ENCODE measurements around the gene CCDC149. TPM values are rescaled to one million over a fixed set of nuclear protein-coding genes. Genes with fewer than 3 reads are reported as not detected.

CCDC149 gene
- total RNA-seq, 1 donor, result 2.5 TPM

- Histone ChIP-seq H3K4me1 (ENCODE audit: insufficient read depth, low read length) (no peaks in the 10 kb centered on the region), H3K4me3 (ENCODE audit: low read length) (no peak overlapping the region), H3K9me3 (ENCODE audit: low read depth, low read length) (no peaks in the 10 kb centered on the region), H3K27me3 (ENCODE audit: insufficient read depth, low read length) (peaks cover 2% of the 10 kb centered on the region)
Observed at GRCh38 chr4:24780936-24781495, 131.8 kb downstream of the CCDC149 start.

- Histone ChIP-seq H3K27me3 (ENCODE audit: insufficient read depth, low read length) (peaks cover 2% of the 10 kb centered on the region), H3K9me3 (ENCODE audit: low read depth, low read length) (no peaks in the 10 kb centered on the region), H3K4me1 (ENCODE audit: insufficient read depth, low read length) (no peaks in the 10 kb centered on the region), H3K4me3 (ENCODE audit: low read length) (no peak overlapping the region)
Observed at GRCh38 chr4:24778464-24779225, 134.2 kb downstream of the CCDC149 start.

DNA sequence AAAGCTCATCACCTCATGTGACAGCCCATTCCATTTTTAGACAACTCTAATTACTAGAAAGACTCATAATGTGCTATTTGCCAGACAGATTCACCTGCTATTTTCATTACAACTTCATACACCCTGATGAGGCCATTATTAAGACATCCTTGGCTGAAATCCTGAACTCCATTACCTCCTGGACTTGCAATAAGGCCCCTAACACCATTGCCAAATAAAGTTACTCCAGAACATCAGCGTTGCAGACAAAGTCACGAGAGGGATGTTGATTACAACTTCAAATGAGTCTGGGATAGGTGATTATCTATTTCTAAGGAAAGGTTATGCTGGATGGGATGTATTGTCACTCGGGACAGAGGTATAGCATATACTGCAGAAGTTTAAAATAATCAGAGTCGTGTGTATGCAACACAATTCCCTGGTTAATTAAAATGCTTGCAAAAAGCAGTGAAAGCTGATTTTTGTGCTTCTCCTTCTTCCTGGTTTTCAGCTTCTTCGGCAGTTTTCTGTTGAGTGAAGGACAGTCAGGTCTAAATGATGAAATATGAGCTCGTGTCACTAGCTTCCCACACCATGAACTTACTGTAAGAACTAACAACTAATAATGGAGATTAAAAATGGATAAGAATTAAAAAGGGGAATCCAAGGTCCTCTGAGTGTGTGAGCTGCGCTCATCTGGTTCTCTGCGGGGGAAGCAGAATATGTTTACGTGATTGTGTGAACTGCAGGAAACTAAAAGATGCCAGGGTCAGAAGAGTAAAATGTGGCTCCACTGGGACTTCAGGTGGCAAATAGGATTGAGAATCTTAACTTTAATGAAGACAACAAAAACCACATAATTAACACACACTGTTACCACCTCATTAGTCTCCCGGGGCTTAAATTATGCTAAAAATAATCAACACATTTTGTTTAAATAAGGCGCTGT lies 135.0 kb downstream of the CCDC149 start:
- H3K9me3 ChIP-seq (ENCODE audit: low read depth, low read length), result no peaks in the 10 kb centered on the region
- H3K27me3 ChIP-seq (ENCODE audit: insufficient read depth, low read length), result peaks cover 2% of the 10 kb centered on the region

DNA sequence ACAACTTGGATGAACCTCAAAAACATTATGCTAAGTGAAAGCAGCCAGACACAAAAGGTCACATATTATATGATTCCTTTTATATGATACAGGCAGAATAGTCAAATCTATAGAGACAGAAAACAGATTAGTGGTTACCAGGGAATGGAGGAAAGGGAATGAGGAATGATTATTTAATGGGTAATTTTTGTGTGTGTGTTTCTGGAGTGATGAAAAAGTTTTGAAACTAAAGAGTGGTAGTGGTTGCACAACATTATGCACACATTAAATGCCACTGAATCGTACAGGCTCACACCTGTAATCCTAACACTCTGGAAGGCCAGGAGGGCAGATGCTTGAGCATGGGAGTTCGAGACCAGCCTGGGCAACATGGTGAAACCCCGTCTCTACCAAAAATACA lies 137.1 kb downstream of the CCDC149 start:
- no peak overlapping the region for H3K4me3 ChIP-seq (ENCODE audit: low read length)
- H3K27me3 ChIP-seq (ENCODE audit: insufficient read depth, low read length), result no peaks in the 10 kb centered on the region
- no peaks in the 10 kb centered on the region for H3K4me1 ChIP-seq (ENCODE audit: insufficient read depth, low read length)
- H3K9me3 ChIP-seq (ENCODE audit: low read depth, low read length), result no peaks in the 10 kb centered on the region

More for the DNA sequence above, 135.0 kb downstream of the CCDC149 start:
- no peak overlapping the region for H3K4me3 ChIP-seq (ENCODE audit: low read length)
- H3K4me1 ChIP-seq (ENCODE audit: insufficient read depth, low read length), result no peaks in the 10 kb centered on the region

DNA sequence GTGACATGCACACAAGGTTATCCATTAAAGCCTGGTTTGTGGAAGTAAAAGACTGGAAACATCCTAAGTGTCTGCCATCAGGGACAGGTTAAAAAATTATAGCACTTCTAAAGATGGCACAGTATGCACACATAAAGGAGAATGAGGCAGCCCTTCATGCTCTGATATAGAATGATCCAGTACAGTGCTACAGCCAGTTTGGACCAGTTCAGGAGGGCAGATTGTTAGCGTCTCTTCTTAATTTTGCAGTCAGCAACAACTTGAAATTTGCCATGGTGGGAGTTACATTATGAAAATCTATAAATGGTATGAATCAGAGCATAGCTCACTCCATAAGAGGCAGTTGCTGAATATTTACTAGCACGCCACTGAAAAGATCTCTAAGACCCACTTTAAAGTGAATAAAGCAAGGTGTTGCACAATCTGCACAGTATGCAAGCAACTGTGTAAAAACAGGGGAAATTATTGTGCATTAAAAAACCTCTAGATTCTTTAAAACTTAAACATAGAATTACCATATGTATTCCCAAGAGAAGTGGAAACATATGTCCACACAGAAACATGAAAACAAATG lies 137.7 kb downstream of the CCDC149 start:
- Histone ChIP-seq H3K4me1 (ENCODE audit: insufficient read depth, low read length) (no peaks in the 10 kb centered on the region), H3K27me3 (ENCODE audit: insufficient read depth, low read length) (no peaks in the 10 kb centered on the region), H3K9me3 (ENCODE audit: low read depth, low read length) (no peaks in the 10 kb centered on the region), H3K4me3 (ENCODE audit: low read length) (no peak overlapping the region)

DNA sequence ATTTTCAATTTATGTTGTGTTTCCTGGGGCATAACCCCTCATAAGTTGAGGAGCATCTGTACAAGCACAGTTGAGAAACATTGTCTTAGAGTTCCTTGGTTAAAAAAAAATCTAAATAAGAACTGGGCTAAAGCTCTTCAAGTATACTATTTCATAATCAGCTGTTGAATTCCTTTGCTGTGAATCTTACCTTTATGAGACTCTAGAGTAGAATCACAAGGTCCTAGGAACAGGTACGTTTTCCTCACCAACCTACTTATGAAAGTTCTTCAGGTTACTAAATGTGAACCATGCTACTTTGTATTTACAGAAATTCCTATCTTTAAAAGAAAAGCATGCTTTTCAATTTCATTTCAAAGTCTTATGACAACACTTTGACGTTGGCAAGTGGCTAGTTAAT lies 138.4 kb downstream of the CCDC149 start:
- Histone ChIP-seq H3K27me3 (ENCODE audit: insufficient read depth, low read length) (no peaks in the 10 kb centered on the region), H3K9me3 (ENCODE audit: low read depth, low read length) (no peaks in the 10 kb centered on the region), H3K4me3 (ENCODE audit: low read length) (no peak overlapping the region), H3K4me1 (ENCODE audit: insufficient read depth, low read length) (no peaks in the 10 kb centered on the region)

DNA sequence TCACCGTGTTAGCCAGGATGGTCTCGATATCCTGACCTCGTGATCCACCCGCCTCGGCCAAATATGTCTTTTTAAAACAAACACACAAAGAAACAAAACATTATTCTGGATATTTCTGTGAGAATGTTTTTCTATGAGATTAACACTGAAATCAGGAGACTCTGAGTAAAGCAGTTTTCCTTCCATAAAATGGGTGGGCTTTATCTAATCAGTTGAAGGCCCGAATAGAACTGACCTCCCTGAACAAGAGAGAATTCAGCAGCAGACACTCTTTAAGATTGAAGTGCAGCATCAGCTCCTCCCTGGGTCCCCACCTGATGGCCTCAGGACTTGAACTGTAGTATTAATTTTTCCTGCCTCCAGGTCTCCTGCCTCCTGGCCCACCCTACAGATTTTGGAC lies 139.9 kb downstream of the CCDC149 start:
- no peaks in the 10 kb centered on the region for H3K4me1 ChIP-seq (ENCODE audit: insufficient read depth, low read length)
- no peaks in the 10 kb centered on the region for H3K9me3 ChIP-seq (ENCODE audit: low read depth, low read length)
- H3K27me3 ChIP-seq (ENCODE audit: insufficient read depth, low read length), result no peaks in the 10 kb centered on the region
- no peak overlapping the region for H3K4me3 ChIP-seq (ENCODE audit: low read length)

DNA sequence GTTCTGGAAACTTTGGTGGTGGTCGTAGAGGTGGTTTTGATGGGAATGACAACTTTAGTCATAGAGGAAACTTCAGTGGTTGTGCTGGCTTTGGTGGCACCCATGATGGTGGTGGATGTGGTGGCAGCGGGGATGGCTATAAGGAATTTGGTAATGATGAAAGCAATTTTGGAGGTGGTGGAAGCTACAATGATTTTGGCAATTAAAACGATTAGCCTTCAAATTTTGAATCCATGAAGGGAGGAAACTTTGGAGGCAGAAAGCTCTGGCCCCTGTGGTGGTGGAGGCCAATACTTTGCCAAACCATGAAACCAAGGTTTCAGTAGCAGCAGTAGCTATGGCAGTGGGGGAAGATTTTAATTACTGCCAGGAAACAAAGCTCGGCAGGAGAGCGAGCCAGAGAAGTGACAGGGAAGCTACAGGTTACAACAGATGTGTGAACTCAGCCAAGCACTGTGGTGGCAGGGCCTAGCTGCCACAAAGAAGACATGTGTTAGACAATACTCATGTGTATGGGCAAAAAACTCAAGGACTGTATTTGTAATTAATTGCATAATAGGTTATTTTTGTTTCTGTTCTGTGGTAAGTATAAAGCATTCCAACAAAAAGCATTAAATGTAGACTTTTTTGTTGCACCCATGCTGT lies 140.7 kb downstream of the CCDC149 start:
- H3K4me1 ChIP-seq (ENCODE audit: insufficient read depth, low read length), result no peaks in the 10 kb centered on the region
- H3K27me3 ChIP-seq (ENCODE audit: insufficient read depth, low read length), result no peaks in the 10 kb centered on the region
- H3K9me3 ChIP-seq (ENCODE audit: low read depth, low read length), result no peaks in the 10 kb centered on the region
- no peak overlapping the region for H3K4me3 ChIP-seq (ENCODE audit: low read length)

GRCh38 chr4:24771241-24771640 lies 141.6 kb downstream of the CCDC149 start:
- Histone ChIP-seq H3K27me3 (ENCODE audit: insufficient read depth, low read length) (no peaks in the 10 kb centered on the region), H3K4me1 (ENCODE audit: insufficient read depth, low read length) (no peaks in the 10 kb centered on the region), H3K9me3 (ENCODE audit: low read depth, low read length) (no peaks in the 10 kb centered on the region), H3K4me3 (ENCODE audit: low read length) (no peak overlapping the region)

GRCh38 chr4:24770667-24771066 lies 142.2 kb downstream of the CCDC149 start:
- no peaks in the 10 kb centered on the region for H3K4me1 ChIP-seq (ENCODE audit: insufficient read depth, low read length)
- H3K27me3 ChIP-seq (ENCODE audit: insufficient read depth, low read length), result no peaks in the 10 kb centered on the region
- H3K9me3 ChIP-seq (ENCODE audit: low read depth, low read length), result no peaks in the 10 kb centered on the region
- H3K4me3 ChIP-seq (ENCODE audit: low read length), result no peak overlapping the region

DNA sequence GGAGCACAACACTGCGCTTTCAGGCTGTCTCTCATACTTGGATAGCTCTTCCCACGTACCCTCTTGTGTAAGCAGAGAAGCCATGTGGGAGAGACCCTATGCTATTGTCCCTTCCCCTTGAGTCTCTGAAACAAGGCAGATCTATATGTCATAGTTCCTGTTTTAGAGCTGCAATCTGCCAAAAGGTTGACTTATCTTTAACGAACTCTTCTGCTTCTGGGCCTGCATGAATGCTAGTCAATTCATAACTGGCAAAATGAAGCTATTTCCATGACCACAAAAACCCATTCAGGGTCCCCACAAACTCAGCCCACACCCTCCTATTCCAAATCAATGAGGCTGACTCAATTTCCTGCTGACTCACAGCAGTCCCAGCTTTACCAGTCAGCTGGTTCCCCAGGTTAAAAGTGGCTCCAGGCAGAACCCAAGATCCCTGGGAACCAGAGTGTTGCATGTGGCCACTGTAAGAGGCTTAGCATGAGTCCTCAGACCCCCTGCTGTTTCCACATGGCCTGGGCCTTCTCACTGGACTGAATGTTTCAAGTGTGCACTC lies 142.7 kb downstream of the CCDC149 start:
- H3K9me3 ChIP-seq (ENCODE audit: low read depth, low read length), result no peaks in the 10 kb centered on the region
- H3K4me1 ChIP-seq (ENCODE audit: insufficient read depth, low read length), result no peaks in the 10 kb centered on the region
- no peak overlapping the region for H3K4me3 ChIP-seq (ENCODE audit: low read length)
- H3K27me3 ChIP-seq (ENCODE audit: insufficient read depth, low read length), result no peaks in the 10 kb centered on the region

GRCh38 chr4:24769571-24769970 lies 143.3 kb downstream of the CCDC149 start:
- no peaks in the 10 kb centered on the region for H3K27me3 ChIP-seq (ENCODE audit: insufficient read depth, low read length)
- no peaks in the 10 kb centered on the region for H3K4me1 ChIP-seq (ENCODE audit: insufficient read depth, low read length)
- no peaks in the 10 kb centered on the region for H3K9me3 ChIP-seq (ENCODE audit: low read depth, low read length)
- no peak overlapping the region for H3K4me3 ChIP-seq (ENCODE audit: low read length)

DNA sequence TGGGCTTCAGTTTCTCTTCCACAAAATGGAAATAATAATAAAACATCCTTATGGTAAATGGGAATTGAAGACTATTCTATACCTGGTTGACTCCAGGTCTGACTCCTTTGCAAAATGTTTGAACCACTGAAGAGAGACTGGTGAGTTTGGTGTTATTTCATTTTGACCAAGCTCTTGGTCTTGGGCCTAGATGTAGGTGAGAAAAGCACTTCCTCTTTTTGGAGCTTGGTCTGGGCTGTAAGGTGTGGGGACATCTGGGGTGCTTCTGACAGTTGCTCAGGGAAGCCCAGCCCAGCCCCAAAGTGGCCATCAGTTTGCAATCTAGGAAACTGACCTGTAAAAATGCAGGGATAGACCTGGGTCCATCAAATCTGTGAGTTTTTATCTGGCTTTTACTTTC lies 144.2 kb downstream of the CCDC149 start:
- Histone ChIP-seq H3K4me1 (ENCODE audit: insufficient read depth, low read length) (no peaks in the 10 kb centered on the region), H3K4me3 (ENCODE audit: low read length) (no peak overlapping the region), H3K9me3 (ENCODE audit: low read depth, low read length) (no peaks in the 10 kb centered on the region), H3K27me3 (ENCODE audit: insufficient read depth, low read length) (no peaks in the 10 kb centered on the region)

DNA sequence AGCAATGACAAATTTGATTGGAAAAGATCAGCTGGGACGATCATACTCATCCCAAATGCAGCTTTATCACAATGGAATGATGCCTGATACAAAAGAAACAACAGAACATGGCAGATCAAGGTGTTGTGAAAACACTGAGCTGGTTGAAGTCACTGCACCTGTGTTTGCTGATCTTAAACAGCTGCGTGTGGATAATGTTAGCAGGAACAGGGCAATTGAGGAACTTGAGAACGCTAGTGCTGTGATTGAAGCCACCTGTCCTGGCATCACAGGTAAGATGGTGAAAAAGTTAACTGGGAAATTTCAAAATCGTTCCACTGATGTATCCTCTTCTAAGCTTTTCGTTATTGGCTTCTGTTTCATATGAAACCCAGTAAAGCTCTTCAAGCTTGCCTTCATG lies 144.8 kb downstream of the CCDC149 start:
- H3K27me3 ChIP-seq (ENCODE audit: insufficient read depth, low read length), result no peaks in the 10 kb centered on the region
- H3K4me3 ChIP-seq (ENCODE audit: low read length), result no peak overlapping the region
- no peaks in the 10 kb centered on the region for H3K4me1 ChIP-seq (ENCODE audit: insufficient read depth, low read length)
- H3K9me3 ChIP-seq (ENCODE audit: low read depth, low read length), result no peaks in the 10 kb centered on the region

Data from mononuclear cell (primary cell).